Bronchial epithelial cell (primary cell): ENCODE results near the gene FNDC11. TPM values are rescaled to one million over a fixed set of nuclear protein-coding genes. Genes with fewer than 3 reads are reported as not detected.

Experiments
- DNase-seq: peaks from one replicate; pipeline ENCODE4 v3.0.0-alpha.2; 2010; ENCODE audit warnings: low read depth
- FAIRE-seq: peaks from 2 replicates; lab custom pipeline; 2011; peaks lifted over from hg19 to GRCh38; lab: Jason Lieb, UNC
- H3K27me3 ChIP-seq: 2 replicates; pipeline ENCODE4 v1.5.1; 2011; ENCODE audit warnings: low read length; ENCODE audit not compliant: control insufficient read depth, insufficient read depth
- H3K36me3 ChIP-seq: 2 replicates; pipeline ENCODE4 v1.5.1; 2011; ENCODE audit warnings: low read length; ENCODE audit not compliant: control insufficient read depth, insufficient read depth
- H3K4me3 ChIP-seq: 2 replicates; pipeline ENCODE4 v1.5.1; 2011; ENCODE audit warnings: mild to moderate bottlenecking, low read depth, low read length, control low read depth
- CTCF ChIP-seq: IDR thresholded peaks from 2 replicates; pipeline ENCODE4 v1.5.1; 2011; ENCODE audit warnings: mild to moderate bottlenecking, moderate library complexity, low read length, control low read depth, inconsistent platforms; ENCODE audit not compliant: insufficient read depth, severe bottlenecking
- total RNA-seq: library from RNA; depleted of rRNA; stranded (reverse); fragments of >200 nt; gene quantifications from 2 replicates; pipeline ENCODE4 v1.2.1, GENCODE V29; 2014

FNDC11 gene
- total RNA-seq, 1 donor from 2014 or later = 0.26 TPM

- FAIRE-seq = no peak
These were observed 16.9 kb upstream of the FNDC11 start, which contains the start of gene PTK6 for GRCh38 chr20:63536997-63537524. TSS of gene PTK6 (minus strand) at chr20:63537376. CDS start at chr20:63537314, 62 bp downstream.

DNA sequence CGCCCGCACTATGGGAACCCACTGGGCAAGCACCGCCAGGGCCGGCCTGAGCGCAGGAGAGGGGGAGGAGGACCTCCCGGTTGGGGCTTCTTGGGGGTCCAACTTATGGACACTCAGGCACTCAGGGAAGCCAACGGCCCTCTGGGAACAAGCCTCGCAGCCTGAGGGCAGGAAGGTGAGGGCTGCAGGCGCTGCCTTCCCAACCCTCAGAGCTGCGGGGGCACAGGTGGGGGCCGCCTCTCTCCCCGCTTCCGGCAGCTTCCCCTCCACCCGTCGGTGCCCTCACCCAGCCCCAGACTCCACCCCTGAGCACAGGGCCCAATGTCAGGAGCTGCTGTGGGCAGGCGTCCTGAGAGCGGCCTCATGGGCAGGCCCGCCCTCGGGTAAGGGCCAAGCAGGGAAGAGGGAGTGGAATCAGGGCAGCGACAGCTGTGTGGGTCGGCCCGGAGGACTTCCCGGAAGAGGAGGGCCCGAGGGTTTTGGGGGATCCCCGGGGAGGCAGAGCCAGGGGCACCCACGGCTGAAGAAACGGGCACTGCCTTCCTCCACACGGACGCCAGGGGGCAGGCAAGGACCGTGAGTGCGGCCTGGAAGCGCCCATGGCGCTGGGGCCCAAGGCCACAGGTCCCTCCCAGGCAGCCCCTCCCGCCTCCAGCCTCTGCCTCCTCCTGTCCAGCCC is 16.3 kb upstream of the FNDC11 start:
- no peak for FAIRE-seq
- Histone ChIP-seq H3K4me3 (peak overlapping the region; percentile 53), H3K27me3 (no peaks in the 10 kb centered on the region), H3K36me3 (peaks cover 1% of the 10 kb centered on the region)
- TF ChIP-seq CTCF = peak; percentile 99
- peak; percentile 90 for DNase-seq

More at GRCh38 chr20:63536997-63537524, 16.9 kb upstream of the FNDC11 start, which contains the start of gene PTK6:
- H3K27me3 ChIP-seq = no peaks in the 10 kb centered on the region
- peaks cover 1% of the 10 kb centered on the region for H3K36me3 ChIP-seq
- peak within 1 kb of the TSS; percentile 53 for H3K4me3 ChIP-seq
- DNase-seq = peak; percentile 46
- no peak for TF ChIP-seq CTCF

GRCh38 chr20:63538204-63539091 is 15.5 kb upstream of the FNDC11 start:
- Histone ChIP-seq H3K27me3 (no peaks in the 10 kb centered on the region), H3K36me3 (peaks cover 1% of the 10 kb centered on the region), H3K4me3 (no peak overlapping the region)
- DNase-seq (peak; percentile 37), FAIRE-seq (no peak)
- no peak for TF ChIP-seq CTCF

GRCh38 chr20:63539092-63539430 is 14.9 kb upstream of the FNDC11 start:
- no peak overlapping the region for H3K4me3 ChIP-seq
- FAIRE-seq = no peak

More at GRCh38 chr20:63539092-63539430, 14.9 kb upstream of the FNDC11 start:
- Histone ChIP-seq H3K36me3 (peaks cover 1% of the 10 kb centered on the region), H3K27me3 (no peaks in the 10 kb centered on the region)
- no peak for TF ChIP-seq CTCF
- no peak for DNase-seq
